GM13976 (cell line): ENCODE data around the gene MAD1L1.

Source experiments
- DNase-seq: peaks from one replicate; pipeline ENCODE4 v3.0.0; 2012; ENCODE audit warnings: low spot score
- CTCF ChIP-seq: IDR thresholded peaks from 2 replicates; pipeline ENCODE4 v1.5.1; 2012; ENCODE audit warnings: borderline replicate concordance, mild to moderate bottlenecking; ENCODE audit not compliant: insufficient read depth; ENCODE audit errors: extremely low read depth, missing control alignments, control extremely low read depth
- in situ Hi-C: fragments of 300-500 bp; cut with MboI; formaldehyde crosslinking; loops from one replicate; pipeline ENCODE4 v1.12.0; 2022; ENCODE audit warnings: low sequenced_read_pairs, mixed read lengths, inconsistent platforms; ENCODE audit not compliant: unreplicated experiment

MAD1L1 gene

GRCh38 chr7:2120841-2121830, 111.6 kb downstream of the MAD1L1 start:
- TF ChIP-seq CTCF: no peak
- no peak for DNase-seq
- in situ Hi-C loops: no loop called here

DNA sequence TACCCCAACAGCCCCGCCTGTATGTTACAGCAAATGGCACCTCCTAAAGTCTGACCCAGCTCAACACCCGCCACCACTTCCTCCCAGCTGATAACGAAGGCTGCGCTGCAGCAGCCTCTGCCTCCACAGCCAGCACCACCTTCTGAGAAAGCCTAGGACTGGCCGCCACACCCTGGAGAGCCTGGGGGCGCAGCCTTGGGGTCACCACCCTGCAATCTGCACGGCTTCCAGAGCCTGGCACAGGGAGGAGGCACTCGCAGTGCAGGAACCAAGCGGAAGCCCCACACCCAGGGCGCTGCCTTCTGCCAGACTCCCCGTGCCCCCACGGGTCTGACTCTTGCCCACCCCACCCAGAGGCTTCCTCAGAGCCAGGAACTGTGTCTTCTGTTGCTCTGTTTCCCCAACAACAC, 112.5 kb downstream of the MAD1L1 start:
- DNase-seq: no peak
- no peak for TF ChIP-seq CTCF
- in situ Hi-C loops: no loop called here

- TF ChIP-seq CTCF: no peak
- in situ Hi-C loops: no loop called here
- no peak for DNase-seq
Observed at GRCh38 chr7:2118630-2119190, 114.0 kb downstream of the MAD1L1 start.

DNA sequence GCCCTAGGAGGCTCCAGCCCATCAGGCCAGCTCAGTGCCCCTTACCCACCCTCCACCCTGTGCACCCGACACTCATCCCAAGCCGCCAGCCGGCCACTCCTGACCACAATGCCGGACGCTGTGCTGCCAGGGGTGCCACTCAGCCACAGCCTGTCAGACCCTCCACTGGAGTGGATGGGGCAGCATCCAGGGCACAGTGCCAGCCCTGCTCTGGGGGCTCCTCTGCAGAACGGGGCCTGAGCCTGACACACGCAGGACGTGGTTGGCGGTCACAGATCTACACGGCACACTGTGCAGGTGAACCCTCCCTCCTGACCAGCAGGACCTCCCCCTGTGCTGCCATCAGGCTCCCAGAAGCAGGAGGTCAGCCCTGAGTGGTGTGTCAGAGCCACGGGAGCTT, 114.7 kb downstream of the MAD1L1 start:
- in situ Hi-C loops: no loop called here
- TF ChIP-seq CTCF: no peak
- DNase-seq: no peak

DNA sequence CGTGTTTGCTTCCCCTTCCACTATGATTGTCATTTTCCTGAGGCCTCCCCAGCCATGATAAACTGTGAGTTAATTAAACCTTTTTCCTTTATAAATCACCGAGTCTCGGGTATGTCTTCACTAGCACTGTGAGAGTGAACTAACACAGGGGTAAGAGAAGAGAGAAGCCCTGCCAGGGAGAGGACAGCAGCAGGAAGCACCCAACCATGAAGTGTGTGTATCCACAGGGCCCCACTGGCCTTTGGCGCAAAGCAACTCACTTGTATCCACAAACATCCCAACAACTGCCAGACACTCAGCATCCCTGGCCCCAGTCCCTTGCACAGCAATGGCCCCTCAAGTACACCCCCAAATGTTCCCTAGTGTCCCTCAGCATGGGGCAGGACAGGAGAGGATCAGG, 115.1 kb downstream of the MAD1L1 start:
- DNase-seq: no peak
- TF ChIP-seq CTCF: no peak
- in situ Hi-C loops: no loop called here

- in situ Hi-C loops: no loop called here
- DNase-seq: no peak
- TF ChIP-seq CTCF: no peak
Observed at GRCh38 chr7:2116989-2117591, 115.7 kb downstream of the MAD1L1 start.
